ENCODE measurements around the gene THADA.

The THADA gene

GRCh38 chr2:43307973-43308372 is 287.9 kb downstream of the THADA start:
- Histone ChIP-seq H3K9me3 (ENCODE audit: insufficient read depth, low read length) (no peaks in the 10 kb centered on the region), H3K9me2 (replicated peaks; ENCODE audit: insufficient read depth, low read length) (no peaks in the 10 kb centered on the region), H3K27ac (ENCODE audit: low read depth, low read length) (no peak overlapping the region), H3K27me3 (ENCODE audit: low read length) (no peaks in the 10 kb centered on the region), H3K4me2 (ENCODE audit: low read depth, low read length, poor library complexity, severe bottlenecking) (no peak overlapping the region), H3K36me3 (ENCODE audit: low read length) (no peaks in the 10 kb centered on the region), H3K4me3 (ENCODE audit: insufficient read depth, low read length, poor library complexity, severe bottlenecking) (no peak overlapping the region), H3K9ac (ENCODE audit: low read length) (no peak overlapping the region), H4K20me1 (ENCODE audit: low read depth, low read length) (no peaks in the 10 kb centered on the region), H3F3A (ENCODE audit: insufficient read depth) (no peaks in the 10 kb centered on the region), H3K79me2 (ENCODE audit: insufficient read depth, low read length) (no peaks in the 10 kb centered on the region), H2AFZ (ENCODE audit: low read depth, low read length, severe bottlenecking) (no peak overlapping the region)
- TF ChIP-seq EZH2phosphoT487 (conservative IDR thresholded peaks at IDR 0.05; ENCODE audit: low read length), result no peak
- TF ChIP-seq, protein P1, sequence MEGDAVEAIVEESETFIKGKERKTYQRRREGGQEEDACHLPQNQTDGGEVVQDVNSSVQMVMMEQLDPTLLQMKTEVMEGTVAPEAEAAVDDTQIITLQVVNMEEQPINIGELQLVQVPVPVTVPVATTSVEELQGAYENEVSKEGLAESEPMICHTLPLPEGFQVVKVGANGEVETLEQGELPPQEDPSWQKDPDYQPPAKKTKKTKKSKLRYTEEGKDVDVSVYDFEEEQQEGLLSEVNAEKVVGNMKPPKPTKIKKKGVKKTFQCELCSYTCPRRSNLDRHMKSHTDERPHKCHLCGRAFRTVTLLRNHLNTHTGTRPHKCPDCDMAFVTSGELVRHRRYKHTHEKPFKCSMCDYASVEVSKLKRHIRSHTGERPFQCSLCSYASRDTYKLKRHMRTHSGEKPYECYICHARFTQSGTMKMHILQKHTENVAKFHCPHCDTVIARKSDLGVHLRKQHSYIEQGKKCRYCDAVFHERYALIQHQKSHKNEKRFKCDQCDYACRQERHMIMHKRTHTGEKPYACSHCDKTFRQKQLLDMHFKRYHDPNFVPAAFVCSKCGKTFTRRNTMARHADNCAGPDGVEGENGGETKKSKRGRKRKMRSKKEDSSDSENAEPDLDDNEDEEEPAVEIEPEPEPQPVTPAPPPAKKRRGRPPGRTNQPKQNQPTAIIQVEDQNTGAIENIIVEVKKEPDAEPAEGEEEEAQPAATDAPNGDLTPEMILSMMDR (IDR thresholded peaks at IDR 0.05; ENCODE audit: insufficient read depth, low read length, poor library complexity, severe bottlenecking), result no peak

- no peaks in the 10 kb centered on the region for H3K9me3 ChIP-seq (ENCODE audit: insufficient read depth, low read length)
- TF ChIP-seq EZH2phosphoT487 (conservative IDR thresholded peaks at IDR 0.05; ENCODE audit: low read length), result no peak
- TF ChIP-seq, protein P1 (IDR thresholded peaks at IDR 0.05; ENCODE audit: insufficient read depth, low read length, poor library complexity, severe bottlenecking), result no peak
- H3K9ac ChIP-seq (ENCODE audit: low read length), result no peak overlapping the region
- H3K9me2 ChIP-seq (replicated peaks; ENCODE audit: insufficient read depth, low read length), result no peaks in the 10 kb centered on the region
- H3K4me2 ChIP-seq (ENCODE audit: low read depth, low read length, poor library complexity, severe bottlenecking), result no peak overlapping the region
- no peaks in the 10 kb centered on the region for H3K27me3 ChIP-seq (ENCODE audit: low read length)
- no peaks in the 10 kb centered on the region for H4K20me1 ChIP-seq (ENCODE audit: low read depth, low read length)
- H3K36me3 ChIP-seq (ENCODE audit: low read length), result no peaks in the 10 kb centered on the region
- H3K79me2 ChIP-seq (ENCODE audit: insufficient read depth, low read length), result no peaks in the 10 kb centered on the region
- H3F3A ChIP-seq (ENCODE audit: insufficient read depth), result no peaks in the 10 kb centered on the region
- no peak overlapping the region for H3K4me3 ChIP-seq (ENCODE audit: insufficient read depth, low read length, poor library complexity, severe bottlenecking)
- H3K27ac ChIP-seq (ENCODE audit: low read depth, low read length), result no peak overlapping the region
- no peak overlapping the region for H2AFZ ChIP-seq (ENCODE audit: low read depth, low read length, severe bottlenecking)
These were observed 288.8 kb downstream of the THADA start for GRCh38 chr2:43307046-43307445.

- Histone ChIP-seq H3K9me2 (replicated peaks; ENCODE audit: insufficient read depth, low read length) (no peaks in the 10 kb centered on the region), H4K20me1 (ENCODE audit: low read depth, low read length) (no peaks in the 10 kb centered on the region), H3K4me3 (ENCODE audit: insufficient read depth, low read length, poor library complexity, severe bottlenecking) (no peak overlapping the region), H3K9me3 (ENCODE audit: insufficient read depth, low read length) (no peaks in the 10 kb centered on the region), H3K36me3 (ENCODE audit: low read length) (no peaks in the 10 kb centered on the region), H3F3A (ENCODE audit: insufficient read depth) (no peaks in the 10 kb centered on the region), H3K9ac (ENCODE audit: low read length) (no peak overlapping the region), H2AFZ (ENCODE audit: low read depth, low read length, severe bottlenecking) (no peak overlapping the region), H3K79me2 (ENCODE audit: insufficient read depth, low read length) (no peaks in the 10 kb centered on the region), H3K27me3 (ENCODE audit: low read length) (no peaks in the 10 kb centered on the region), H3K27ac (ENCODE audit: low read depth, low read length) (no peak overlapping the region), H3K4me2 (ENCODE audit: low read depth, low read length, poor library complexity, severe bottlenecking) (no peak overlapping the region)
- TF ChIP-seq, protein P1 (IDR thresholded peaks at IDR 0.05; ENCODE audit: insufficient read depth, low read length, poor library complexity, severe bottlenecking), result no peak
- TF ChIP-seq EZH2phosphoT487 (conservative IDR thresholded peaks at IDR 0.05; ENCODE audit: low read length), result no peak
These were observed 289.6 kb downstream of the THADA start for GRCh38 chr2:43306197-43306596.
